Measurements from ENCODE around the gene TUBB4A.

DNA sequence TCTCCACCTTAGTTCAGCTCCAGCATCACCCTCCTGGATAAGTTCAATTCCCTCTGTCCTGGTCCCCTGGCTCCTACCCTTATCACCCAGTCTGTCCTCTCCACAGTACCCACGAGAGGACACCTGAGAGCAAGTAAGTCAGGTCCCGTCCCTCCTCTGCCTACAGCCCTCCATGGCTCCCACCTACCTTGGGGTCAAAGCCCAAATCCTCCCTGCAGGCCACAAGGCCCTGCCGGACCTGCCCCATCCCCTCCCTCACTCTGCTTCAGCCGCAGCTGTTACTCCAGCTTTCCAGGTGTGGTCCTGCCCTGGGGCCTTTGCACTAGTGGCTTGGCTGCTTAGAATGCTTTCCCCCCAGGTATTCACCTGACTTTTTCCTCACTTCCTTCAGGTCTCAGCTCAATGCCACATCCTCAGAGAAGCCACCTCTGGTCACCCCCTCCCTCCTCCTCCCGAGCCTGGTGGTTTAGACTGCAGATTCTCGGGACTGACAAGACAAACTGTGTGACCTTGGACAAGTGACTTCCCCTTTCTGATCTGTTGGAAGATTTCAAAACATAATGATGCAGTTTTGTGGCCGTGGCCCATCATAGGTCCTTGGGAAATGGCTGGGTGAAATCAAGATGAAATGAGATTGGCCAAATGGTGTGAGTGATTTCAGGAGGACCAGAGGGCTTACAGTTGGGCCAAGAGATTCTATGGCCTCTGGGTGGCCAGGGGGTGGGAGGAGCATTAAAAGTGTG is 3.6 kb downstream of the TUBB4A start:
- no peak for TF ChIP-seq PAX8 (IDR thresholded peaks at IDR 0.05)
- no peak for TF ChIP-seq POLR2AphosphoS5 (IDR thresholded peaks at IDR 0.05; ENCODE audit: low read length)
- TF ChIP-seq, protein P1, sequence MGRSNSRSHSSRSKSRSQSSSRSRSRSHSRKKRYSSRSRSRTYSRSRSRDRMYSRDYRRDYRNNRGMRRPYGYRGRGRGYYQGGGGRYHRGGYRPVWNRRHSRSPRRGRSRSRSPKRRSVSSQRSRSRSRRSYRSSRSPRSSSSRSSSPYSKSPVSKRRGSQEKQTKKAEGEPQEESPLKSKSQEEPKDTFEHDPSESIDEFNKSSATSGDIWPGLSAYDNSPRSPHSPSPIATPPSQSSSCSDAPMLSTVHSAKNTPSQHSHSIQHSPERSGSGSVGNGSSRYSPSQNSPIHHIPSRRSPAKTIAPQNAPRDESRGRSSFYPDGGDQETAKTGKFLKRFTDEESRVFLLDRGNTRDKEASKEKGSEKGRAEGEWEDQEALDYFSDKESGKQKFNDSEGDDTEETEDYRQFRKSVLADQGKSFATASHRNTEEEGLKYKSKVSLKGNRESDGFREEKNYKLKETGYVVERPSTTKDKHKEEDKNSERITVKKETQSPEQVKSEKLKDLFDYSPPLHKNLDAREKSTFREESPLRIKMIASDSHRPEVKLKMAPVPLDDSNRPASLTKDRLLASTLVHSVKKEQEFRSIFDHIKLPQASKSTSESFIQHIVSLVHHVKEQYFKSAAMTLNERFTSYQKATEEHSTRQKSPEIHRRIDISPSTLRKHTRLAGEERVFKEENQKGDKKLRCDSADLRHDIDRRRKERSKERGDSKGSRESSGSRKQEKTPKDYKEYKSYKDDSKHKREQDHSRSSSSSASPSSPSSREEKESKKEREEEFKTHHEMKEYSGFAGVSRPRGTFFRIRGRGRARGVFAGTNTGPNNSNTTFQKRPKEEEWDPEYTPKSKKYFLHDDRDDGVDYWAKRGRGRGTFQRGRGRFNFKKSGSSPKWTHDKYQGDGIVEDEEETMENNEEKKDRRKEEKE (IDR thresholded peaks at IDR 0.05) = no peak
- TF ChIP-seq BRCA1 (IDR thresholded peaks at IDR 0.05; ENCODE audit: low read depth, low read length) = no peak
- TF ChIP-seq POU2F2 (IDR thresholded peaks at IDR 0.05; ENCODE audit: borderline replicate concordance, low read depth, low read length) = no peak
- no peak for TF ChIP-seq RAD51 (IDR thresholded peaks at IDR 0.05)
- TF ChIP-seq FOXM1 (IDR thresholded peaks at IDR 0.05; ENCODE audit: low read depth, low read length) = no peak
- TF ChIP-seq EGR1 (IDR thresholded peaks at IDR 0.05; ENCODE audit: borderline replicate concordance in 1 of 2, low read depth in 2 of 2, low read length in 2 of 2) = no peak
- no peak for TF ChIP-seq ZNF384 (IDR thresholded peaks at IDR 0.05; ENCODE audit: borderline replicate concordance, low read depth, low read length)
- TF ChIP-seq NR2C1 (IDR thresholded peaks at IDR 0.05) = no peak

All from GM12878 (cell line).